ENCODE measurements around the gene BCAN.

GRCh38 chr1:156593661-156593989, 48.3 kb upstream of the BCAN start:
- TF ChIP-seq, protein P1, sequence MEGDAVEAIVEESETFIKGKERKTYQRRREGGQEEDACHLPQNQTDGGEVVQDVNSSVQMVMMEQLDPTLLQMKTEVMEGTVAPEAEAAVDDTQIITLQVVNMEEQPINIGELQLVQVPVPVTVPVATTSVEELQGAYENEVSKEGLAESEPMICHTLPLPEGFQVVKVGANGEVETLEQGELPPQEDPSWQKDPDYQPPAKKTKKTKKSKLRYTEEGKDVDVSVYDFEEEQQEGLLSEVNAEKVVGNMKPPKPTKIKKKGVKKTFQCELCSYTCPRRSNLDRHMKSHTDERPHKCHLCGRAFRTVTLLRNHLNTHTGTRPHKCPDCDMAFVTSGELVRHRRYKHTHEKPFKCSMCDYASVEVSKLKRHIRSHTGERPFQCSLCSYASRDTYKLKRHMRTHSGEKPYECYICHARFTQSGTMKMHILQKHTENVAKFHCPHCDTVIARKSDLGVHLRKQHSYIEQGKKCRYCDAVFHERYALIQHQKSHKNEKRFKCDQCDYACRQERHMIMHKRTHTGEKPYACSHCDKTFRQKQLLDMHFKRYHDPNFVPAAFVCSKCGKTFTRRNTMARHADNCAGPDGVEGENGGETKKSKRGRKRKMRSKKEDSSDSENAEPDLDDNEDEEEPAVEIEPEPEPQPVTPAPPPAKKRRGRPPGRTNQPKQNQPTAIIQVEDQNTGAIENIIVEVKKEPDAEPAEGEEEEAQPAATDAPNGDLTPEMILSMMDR (IDR thresholded peaks at IDR 0.05; ENCODE audit: low read depth, low read length, poor library complexity, severe bottlenecking) = no peak
- TF ChIP-seq EZH2phosphoT487 (IDR thresholded peaks at IDR 0.05; ENCODE audit: borderline replicate concordance, low read length) = no peak
